Activated CD4-positive, alpha-beta T cell treated with anti-CD3 and anti-CD28 coated beads, Interleukin-2, amount 50 U/mL, for 24 hours (primary cell): ENCODE results near the gene SOX15.
A peak's percentile ranks its signal among the peaks of the same experiment; 100 is the strongest.

Experiments
- DNase-seq, 2 donors: peaks; one replicate each; pipeline ENCODE4 v3.0.0-alpha.2; 2020; ENCODE audit warnings: low read depth in 1 of 2, low spot score in 1 of 2

The SOX15 gene

DNA sequence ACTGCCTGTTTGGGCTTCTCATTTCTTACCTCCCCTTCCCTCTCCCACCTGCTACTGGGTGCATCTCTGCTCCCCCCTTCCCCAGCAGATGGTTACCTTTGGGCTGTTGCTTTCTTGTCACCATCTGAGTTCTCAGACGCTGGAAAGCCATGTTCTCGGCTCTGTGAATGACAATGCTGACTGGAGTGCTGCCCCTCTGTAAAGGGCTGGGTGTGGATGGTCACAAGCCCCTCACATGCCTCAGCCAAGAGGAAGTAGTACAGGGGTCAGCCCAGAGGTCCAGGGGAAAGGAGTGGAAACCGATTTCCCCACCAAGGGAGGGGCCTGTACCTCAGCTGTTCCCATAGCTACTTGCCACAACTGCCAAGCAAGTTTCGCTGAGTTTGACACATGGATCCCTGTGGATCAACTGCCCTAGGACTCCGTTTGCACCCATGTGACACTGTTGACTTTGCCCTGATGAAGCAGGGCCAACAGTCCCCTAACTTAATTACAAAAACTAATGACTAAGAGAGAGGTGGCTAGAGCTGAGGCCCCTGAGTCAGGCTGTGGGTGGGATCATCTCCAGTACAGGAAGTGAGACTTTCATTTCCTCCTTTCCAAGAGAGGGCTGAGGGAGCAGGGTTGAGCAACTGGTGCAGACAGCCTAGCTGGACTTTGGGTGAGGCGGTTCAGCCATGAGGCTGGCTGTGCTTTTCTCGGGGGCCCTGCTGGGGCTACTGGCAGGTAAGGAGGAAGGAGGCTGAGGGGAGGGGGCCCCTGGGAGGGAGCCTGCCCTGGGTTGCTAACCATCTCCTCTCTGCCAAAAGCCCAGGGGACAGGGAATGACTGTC lies 10.7 kb downstream of the SOX15 start, which contains the start of gene CD68:
Gene CD68 (plus strand): TSS at position 638 of the 833 bp plus-strand sequence. CDS start 40 bp downstream, at position 678.
- DNase-seq = peak; percentile 53 to 75

DNA sequence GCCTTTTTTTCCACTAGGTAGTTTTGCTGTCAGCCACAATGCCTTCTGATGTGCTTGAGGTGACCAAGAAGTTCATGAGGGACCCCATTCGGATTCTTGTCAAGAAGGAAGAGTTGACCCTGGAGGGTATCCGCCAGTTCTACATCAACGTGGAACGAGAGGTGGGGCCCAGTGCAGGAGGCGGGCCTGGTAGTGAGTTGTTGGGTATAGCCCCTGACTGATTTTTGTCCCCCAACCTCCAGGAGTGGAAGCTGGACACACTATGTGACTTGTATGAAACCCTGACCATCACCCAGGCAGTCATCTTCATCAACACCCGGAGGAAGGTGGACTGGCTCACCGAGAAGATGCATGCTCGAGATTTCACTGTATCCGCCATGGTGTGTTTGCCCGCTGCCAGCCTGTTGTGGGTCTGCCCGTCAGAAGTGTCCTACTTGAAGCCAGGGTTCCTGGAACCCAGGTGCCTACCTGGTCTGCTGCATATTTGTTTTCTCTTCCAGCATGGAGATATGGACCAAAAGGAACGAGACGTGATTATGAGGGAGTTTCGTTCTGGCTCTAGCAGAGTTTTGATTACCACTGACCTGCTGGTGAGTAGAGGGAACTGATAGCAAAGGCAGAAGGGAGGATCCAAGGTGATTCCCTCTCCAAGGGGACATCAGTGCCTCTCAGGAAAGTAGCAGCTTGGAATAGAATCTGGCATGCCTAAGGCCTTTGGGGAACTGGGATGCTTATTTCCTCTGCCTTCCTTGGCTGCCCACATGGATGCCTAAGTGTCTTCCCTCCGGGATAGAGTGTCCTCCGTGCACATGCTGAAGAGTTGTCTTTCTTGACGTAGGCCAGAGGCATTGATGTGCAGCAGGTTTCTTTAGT lies 12.3 kb downstream of the SOX15 start:
- no peak for DNase-seq

DNA sequence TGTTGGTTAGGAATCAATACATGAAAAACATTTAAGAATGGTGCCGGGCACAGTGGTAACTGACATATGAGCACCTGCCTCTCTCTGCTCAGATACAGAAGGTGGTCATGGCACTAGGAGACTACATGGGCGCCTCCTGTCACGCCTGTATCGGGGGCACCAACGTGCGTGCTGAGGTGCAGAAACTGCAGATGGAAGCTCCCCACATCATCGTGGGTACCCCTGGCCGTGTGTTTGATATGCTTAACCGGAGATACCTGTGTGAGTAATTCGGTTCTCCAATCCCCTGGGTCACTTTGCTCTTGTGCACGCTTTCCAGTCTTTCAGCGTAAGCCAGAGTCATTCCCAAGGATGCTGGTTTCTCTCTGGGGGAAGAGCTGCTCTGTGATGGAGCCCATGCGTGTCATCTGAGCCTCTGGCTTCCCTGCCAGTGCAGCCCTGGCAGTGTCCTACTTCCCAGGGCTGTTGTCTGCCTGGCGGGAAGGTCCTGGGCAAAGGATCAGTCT lies 13.4 kb downstream of the SOX15 start:
- no peak for DNase-seq

DNA sequence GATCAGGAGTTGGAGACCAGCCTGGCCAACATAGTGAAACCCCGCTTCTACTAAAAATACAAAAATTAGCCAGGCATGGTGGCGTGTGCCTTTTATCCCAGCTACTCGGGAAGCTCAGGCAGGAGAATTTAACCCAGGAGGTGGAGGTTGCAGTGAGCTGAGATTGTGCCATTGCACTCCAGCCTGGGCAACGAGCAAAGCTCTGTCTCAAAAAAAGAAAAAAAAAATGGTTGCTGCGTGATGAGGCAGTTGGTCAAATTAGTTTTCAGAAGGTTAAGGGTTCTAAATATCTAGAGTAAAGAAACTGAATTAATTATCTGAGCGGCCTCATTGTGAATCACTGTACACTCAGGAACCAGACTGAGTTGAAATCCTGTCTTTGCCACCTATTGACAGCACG lies 13.9 kb downstream of the SOX15 start:
- no peak for DNase-seq

DNA sequence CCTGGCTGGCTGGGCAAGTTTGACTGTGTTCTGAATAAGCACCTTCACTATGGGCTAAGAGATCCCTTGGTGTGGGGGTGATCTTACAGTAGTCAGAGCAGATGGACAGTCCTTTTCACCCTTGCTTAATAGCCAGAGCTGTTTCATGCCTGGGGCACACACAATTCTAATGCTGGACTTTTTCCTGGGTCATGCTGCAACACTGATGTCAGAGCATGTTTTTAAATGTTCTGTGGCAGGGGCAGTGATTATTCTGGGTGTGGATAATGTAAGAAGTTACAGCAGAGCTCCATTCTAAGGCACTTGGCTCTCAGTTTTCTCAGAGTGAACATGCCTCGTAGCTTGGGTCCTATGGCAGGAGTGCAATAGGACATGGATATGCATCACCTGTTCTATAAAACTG lies 14.4 kb downstream of the SOX15 start:
- DNase-seq = no peak

DNA sequence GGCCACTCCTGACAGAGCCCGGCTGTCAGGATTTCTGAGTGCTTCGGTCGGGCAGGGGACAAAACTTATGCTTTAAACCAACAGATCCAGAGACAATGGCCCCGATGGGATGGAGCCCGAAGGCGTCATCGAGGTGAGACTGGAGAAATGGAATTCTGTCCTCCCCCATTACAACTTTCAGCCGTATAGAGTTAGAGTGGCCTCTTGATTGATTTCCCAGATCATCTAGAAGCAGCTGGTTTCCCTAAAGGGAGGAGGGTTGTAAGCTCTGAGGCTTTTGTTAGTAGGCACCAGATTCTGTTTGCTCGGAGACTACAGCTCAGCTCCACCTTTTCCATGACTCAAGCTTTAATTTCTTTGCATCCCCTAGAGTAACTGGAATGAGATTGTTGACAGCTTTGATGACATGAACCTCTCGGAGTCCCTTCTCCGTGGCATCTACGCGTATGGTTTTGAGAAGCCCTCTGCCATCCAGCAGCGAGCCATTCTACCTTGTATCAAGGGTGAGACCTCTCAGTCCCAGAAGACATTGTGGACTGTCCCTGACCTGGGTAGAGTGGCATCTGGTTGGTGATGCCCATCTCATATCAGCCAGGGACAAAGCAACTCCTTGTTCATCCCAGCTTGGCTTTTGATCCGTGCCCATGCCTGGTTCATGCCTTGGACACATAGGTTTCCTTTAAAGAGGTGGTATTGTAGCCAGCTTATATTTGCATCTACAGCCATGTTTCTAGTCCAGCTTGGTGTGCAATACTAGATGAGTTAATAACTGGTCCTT lies 15.5 kb downstream of the SOX15 start:
- DNase-seq = no peak

DNA sequence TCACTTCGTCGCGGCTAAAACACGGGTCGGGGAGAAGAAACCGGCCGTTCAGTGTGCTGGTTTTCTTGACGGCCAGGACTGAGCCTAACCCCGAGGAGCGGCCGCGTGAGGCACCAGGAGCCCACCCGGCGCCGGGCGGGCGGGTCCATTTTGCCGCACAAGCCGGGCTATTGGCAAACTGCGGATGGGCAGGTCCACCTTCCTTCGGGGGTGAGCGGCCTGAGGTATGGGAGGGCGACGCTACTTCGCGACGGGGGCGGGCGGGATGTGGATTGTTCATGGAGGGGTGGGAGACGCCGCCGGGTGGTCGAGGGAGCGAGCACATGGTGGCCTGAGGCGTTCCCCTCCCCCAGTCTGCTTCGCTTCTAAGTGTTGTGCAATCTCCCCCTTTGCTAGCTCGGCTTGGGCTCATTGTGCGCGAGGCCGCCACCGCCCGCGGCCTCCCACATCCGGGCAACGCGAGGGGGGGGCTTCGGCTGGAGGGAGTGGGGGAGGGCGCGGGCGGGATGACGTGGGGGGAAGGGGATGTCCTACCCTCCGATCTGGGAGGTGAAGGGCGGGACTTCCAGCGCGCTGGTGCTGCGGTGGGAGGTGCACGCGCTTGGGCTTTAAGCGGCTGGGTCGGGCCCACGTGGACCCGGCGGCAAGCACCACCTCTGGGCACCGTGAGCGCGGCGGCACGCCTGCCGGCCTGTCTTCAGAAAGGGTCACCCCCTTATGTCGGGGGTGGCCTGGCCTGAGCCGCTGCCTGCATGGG lies 16.4 kb downstream of the SOX15 start:
- peak; percentile 78 to 88 for DNase-seq

DNA sequence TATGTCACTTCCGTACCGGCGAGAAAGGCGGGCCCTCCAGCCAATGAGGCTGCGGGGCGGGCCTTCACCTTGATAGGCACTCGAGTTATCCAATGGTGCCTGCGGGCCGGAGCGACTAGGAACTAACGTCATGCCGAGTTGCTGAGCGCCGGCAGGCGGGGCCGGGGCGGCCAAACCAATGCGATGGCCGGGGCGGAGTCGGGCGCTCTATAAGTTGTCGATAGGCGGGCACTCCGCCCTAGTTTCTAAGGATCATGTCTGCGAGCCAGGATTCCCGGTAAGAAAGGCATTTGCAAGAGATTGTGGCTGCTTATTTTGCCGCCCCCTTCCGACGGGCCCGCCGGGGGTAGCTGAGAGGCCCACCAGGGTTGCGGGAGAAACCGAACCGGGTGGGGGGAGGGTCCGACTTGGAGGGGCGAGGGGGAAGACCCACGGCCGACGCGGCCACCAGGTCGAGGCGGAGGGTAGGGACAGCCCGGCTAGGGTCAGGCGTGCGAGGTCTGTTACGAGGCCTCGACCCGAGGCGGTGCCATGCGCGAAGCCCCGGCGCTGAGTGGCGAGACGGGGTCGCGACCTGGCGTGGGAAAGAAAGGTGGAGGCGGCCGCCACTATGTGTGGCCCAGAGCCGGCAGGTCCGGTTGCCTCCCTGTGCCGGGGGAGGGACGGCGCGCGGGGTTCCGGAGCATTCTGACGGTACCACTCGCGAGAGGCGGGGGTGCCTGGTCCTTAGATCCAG lies 17.1 kb downstream of the SOX15 start:
- DNase-seq = peak; percentile 99 to 100

DNA sequence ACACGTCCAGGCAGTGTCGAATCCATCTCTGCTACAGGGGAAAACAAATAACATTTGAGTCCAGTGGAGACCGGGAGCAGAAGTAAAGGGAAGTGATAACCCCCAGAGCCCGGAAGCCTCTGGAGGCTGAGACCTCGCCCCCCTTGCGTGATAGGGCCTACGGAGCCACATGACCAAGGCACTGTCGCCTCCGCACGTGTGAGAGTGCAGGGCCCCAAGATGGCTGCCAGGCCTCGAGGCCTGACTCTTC lies 17.6 kb downstream of the SOX15 start:
- no peak for DNase-seq

DNA sequence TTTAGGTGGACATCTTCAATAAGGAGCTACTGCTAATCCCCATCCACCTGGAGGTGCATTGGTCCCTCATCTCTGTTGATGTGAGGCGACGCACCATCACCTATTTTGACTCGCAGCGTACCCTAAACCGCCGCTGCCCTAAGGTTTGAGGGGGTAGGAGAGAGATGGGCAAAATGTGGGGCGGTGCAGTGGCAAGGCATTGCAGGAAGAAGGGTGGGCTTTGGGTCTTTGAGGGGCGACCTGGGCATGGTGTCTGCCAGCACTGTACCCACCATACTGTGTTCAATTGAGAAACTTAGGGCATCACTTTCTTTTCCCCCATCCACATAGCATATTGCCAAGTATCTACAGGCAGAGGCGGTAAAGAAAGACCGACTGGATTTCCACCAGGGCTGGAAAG lies 19.5 kb downstream of the SOX15 start:
- DNase-seq = no peak

DNA sequence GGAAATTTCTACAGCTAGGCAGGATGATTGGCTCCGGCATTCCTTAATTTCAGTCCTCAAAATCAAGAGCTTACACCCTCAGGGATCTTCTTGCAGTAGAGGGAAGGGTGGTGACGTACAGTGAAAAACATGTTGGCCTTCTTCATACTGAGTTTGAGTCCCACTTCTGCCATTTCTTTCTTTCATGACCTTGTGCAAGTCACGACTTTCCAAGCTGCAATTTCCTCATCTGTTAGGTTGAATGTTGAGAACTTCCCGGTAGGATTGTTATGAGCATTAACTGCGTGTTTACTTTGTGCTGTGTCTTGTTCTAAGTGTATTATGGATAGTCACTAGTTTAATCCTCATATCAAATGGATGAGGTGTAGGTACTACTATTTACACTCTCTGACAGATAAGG lies 20.3 kb downstream of the SOX15 start:
- DNase-seq = no peak

DNA sequence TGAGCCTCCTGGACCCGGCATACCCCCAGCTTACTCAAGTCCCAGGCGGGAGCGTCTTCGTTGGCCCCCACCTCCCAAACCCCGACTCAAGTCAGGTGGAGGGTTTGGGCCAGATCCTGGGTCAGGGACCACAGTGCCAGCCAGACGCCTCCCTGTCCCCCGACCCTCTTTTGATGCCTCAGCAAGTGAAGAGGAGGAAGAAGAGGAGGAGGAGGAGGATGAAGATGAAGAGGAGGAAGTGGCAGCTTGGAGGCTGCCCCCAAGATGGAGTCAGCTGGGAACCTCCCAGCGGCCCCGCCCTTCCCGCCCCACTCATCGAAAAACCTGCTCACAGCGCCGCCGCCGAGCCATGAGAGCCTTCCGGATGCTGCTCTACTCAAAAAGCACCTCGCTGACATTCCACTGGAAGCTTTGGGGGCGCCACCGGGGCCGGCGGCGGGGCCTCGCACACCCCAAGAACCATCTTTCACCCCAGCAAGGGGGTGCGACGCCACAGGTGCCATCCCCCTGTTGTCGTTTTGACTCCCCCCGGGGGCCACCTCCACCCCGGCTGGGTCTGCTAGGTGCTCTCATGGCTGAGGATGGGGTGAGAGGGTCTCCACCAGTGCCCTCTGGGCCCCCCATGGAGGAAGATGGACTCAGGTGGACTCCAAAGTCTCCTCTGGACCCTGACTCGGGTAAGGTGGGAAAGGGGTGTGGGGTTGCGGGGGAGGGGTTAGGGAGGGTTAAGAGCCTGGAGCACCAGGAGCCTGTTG lies 26.6 kb downstream of the SOX15 start:
- no peak for DNase-seq

DNA sequence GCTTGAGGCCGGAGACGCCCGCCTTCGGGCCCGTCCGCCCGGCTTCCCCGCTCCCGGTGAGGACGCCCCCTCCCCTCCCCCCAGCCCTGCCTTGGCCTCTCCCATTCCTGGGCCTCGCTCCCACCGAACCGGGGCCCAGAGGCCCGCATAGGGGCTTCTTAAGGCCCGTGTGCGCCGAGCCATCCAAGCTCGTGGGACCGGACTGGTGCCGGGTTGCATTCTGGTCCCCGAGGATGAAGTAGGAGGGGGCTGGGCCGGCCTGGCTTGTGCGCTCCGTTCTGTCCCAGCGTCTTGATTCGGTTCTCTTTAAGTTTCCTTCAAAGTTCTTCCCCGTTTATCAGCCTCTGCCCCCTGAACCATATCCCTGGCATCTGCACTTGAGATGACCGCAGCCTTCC lies 27.7 kb downstream of the SOX15 start:
- DNase-seq = no peak

DNA sequence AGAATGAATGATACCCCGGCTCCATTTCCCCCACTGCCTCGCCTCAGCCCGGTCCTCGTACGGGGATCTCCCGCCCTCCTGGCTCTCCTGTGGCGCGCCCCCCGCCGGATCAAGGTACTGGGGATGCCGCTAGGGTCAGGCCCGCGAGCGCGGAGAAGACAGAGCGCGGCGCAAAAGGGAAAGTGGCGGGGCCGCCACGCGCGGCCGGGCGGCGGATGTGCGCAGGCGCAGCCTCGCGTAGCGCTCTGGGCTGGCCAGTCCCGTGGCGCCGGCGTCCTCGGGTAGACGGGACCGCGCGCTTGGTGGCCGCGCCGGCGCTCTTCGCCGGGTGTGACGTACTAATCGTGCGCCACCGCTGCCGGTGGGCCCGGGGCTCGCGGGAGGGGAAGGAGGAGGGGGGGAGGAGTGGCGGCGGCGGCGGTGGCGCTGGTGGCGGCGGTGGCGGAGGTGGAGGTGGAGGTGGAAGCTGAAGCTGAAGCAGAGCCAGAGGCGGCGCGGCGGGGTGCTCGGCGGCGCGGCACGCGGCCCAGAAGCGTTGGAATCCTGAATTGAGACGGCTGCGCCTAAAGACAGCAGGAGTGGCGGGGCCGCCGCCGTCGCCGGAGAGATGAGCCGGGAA lies 28.2 kb downstream of the SOX15 start, which contains the start of gene SENP3:
Gene SENP3 (plus strand): TSS at position 331 of the 619 bp plus-strand sequence. CDS start 1,158 bp downstream, outside the sequence.
- peak; percentile 83 to 84 for DNase-seq

DNA sequence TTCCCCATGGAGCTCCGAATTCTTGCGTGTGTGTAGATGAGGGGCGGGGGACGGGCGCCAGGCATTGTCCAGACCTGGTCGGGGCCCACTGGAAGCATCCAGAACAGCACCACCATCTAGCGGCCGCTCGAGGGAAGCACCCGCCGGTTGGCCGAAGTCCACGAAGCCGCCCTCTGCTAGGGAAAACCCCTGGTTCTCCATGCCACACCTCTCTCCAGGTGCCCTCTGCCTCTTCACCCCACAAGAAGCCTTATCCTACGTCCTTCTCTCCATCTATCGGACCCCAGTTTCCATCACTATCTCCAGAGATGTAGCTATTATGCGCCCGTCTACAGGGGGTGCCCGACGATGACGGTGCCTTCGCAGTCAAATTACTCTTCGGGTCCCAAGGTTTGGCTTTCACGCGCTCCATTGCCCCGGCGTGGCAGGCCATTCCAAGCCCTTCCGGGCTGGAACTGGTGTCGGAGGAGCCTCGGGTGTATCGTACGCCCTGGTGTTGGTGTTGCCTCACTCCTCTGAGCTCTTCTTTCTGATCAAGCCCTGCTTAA lies 28.8 kb downstream of the SOX15 start:
- peak; percentile 75 to 82 for DNase-seq

DNA sequence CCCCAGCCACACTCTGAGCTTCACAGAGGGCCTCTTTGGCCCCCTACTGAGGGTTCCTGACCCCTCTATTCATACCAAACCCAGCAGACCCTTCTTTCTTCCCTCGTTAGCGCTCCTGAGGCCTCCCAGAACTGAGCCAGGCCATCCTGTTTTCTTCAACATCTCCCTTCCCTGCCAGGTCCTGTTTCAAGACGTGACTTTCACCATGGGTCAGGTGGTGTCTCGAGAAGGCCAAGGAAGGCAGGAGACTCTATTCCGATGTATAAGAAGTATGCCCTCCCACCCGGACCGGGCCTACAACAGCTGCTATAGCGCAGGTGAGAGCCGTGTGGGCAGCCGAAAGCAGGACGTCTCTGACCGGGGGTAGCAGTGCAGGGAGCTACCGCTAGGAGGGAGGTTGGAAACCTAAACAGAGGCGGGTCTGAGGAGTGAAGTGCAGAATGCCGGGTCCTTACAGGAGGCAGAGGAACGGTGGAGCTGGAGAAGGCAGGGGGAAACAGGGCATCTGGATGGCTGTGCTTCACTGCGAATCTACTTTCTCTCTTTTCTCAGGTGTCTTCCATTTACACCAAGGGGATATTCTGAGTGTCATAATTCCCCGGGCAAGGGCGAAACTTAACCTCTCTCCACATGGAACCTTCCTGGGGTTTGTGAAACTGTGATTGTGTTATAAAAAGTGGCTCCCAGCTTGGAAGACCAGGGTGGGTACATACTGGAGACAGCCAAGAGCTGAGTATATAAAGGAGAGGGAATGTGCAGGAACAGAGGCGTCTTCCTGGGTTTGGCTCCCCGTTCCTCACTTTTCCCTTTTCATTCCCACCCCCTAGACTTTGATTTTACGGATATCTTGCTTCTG lies 29.5 kb downstream of the SOX15 start:
- DNase-seq = no peak
